Tibial nerve (tissue), 3 donors: ENCODE data around the gene PABPN1L.

Experiments
- POLR2A ChIP-seq, 2 donors: fragments of 450-650 bp; IDR thresholded peaks; one replicate each; pipeline ENCODE4 v1.6.1; 2017; ENCODE audit warnings: antibody characterized with exemption in 2 of 2, mild to moderate bottlenecking in 2 of 2, moderate library complexity in 2 of 2
- TF ChIP-seq, protein P1 (sequence below), 5 experiments: fragments of 200-600 bp in 3 of 5; fragments of 450-650 bp in 2 of 5; sonication (generic) in 3 of 5; IDR thresholded peaks; one replicate each; pipeline ENCODE4 v1.5.1; 2016 to 2019; ENCODE audit warnings: antibody characterized with exemption in 5 of 5, mild to moderate bottlenecking in 3 of 5, moderate library complexity in 2 of 5

DNA sequence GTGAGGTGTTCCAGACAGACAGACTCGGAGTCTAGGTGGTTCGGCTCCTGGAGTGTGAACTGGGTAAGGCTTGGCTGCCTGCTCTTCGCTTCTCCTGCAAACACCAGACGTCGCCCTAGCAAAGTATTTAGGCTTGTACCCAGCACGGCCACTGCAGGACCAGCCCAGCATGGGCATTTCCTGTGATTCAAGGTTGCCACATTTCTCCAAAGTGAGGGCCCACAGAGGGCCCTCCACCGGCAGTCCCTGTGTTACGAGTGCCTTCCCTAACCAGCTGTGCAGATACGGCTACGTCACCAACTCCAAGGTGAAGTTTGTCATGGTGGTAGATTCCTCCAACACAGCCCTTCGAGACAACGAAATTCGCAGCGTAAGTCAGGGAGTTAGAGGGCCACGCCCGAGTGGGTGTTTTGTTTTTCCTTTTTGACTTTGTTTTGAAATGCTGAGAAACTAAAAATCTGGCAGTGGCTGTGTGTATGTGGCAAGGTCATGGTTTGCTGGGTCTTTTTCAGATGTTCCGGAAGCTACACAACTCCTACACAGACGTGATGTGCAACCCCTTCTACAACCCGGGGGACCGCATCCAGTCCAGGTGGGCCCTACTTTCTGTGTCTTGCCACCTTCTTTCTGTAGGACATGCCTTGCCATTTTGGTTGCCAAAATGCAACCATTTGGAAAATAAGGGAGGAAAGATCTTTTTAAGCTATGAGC, 6.9 kb downstream of the PABPN1L start:
- TF ChIP-seq POLR2A (IDR thresholded peaks at IDR 0.05), result no peak
- TF ChIP-seq, protein P1, sequence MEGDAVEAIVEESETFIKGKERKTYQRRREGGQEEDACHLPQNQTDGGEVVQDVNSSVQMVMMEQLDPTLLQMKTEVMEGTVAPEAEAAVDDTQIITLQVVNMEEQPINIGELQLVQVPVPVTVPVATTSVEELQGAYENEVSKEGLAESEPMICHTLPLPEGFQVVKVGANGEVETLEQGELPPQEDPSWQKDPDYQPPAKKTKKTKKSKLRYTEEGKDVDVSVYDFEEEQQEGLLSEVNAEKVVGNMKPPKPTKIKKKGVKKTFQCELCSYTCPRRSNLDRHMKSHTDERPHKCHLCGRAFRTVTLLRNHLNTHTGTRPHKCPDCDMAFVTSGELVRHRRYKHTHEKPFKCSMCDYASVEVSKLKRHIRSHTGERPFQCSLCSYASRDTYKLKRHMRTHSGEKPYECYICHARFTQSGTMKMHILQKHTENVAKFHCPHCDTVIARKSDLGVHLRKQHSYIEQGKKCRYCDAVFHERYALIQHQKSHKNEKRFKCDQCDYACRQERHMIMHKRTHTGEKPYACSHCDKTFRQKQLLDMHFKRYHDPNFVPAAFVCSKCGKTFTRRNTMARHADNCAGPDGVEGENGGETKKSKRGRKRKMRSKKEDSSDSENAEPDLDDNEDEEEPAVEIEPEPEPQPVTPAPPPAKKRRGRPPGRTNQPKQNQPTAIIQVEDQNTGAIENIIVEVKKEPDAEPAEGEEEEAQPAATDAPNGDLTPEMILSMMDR (IDR thresholded peaks at IDR 0.05), result no peak
